Prostate gland (tissue), 2 donors: ENCODE measurements around the gene TMTC4.

ENCODE experiments used
- POLR2A ChIP-seq: fragments of 450-650 bp; IDR thresholded peaks from one replicate; pipeline ENCODE4 v1.6.1; 2016; ENCODE audit warnings: antibody characterized with exemption, mild to moderate bottlenecking
- TF ChIP-seq, protein P1 (sequence below), 4 experiments: fragments of 200-600 bp in 2 of 4; fragments of 450-650 bp in 2 of 4; sonication (generic) in 2 of 4; IDR thresholded peaks; 1 replicate in 3 of 4; 2 replicates in 1 of 4; pipeline ENCODE4 v1.5.1; 2016 to 2019; ENCODE audit warnings: antibody characterized with exemption in 4 of 4, mild to moderate bottlenecking in 2 of 4, moderate library complexity in 2 of 4

DNA sequence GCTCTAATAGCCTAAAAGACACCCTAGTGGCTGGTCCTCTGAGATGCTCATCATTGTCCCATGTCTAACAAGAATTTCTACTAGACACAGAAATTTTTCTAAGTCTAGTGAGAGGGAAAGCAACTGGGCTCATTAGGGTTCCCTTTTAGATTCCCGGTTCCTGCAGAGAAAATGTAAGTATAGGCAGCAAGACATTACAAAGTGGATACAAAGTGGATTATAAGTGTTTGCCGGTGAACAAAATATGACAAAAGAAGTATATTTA lies 20.8 kb upstream of the TMTC4 start:
- TF ChIP-seq, protein P1, sequence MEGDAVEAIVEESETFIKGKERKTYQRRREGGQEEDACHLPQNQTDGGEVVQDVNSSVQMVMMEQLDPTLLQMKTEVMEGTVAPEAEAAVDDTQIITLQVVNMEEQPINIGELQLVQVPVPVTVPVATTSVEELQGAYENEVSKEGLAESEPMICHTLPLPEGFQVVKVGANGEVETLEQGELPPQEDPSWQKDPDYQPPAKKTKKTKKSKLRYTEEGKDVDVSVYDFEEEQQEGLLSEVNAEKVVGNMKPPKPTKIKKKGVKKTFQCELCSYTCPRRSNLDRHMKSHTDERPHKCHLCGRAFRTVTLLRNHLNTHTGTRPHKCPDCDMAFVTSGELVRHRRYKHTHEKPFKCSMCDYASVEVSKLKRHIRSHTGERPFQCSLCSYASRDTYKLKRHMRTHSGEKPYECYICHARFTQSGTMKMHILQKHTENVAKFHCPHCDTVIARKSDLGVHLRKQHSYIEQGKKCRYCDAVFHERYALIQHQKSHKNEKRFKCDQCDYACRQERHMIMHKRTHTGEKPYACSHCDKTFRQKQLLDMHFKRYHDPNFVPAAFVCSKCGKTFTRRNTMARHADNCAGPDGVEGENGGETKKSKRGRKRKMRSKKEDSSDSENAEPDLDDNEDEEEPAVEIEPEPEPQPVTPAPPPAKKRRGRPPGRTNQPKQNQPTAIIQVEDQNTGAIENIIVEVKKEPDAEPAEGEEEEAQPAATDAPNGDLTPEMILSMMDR (IDR thresholded peaks at IDR 0.05): no peak
- no peak for TF ChIP-seq POLR2A
